CD14-positive monocyte (primary cell): Measurements from ENCODE around the gene APBA2. TPM values are rescaled to one million over a fixed set of nuclear protein-coding genes. Genes with fewer than 3 reads are reported as not detected.

Experiments used
- DNase-seq, 3 donors: peaks; one replicate each; pipeline ENCODE4 v3.0.0-alpha.2; 2011 to 2022
- H2AFZ ChIP-seq: 2 replicates; pipeline ENCODE4 v1.6.0; 2012; ENCODE audit warnings: mild to moderate bottlenecking, low read depth, low read length, inconsistent platforms; ENCODE audit not compliant: insufficient read depth, poor library complexity, severe bottlenecking
- H3K27ac ChIP-seq, 2 donors: 1 replicate in 1 of 2; 2 replicates in 1 of 2; pipeline ENCODE4 v1.5.1; 2012 to 2013; ENCODE audit warnings: low read length in 2 of 2, control low read depth in 1 of 2, inconsistent platforms in 1 of 2, low read depth in 1 of 2, mild to moderate bottlenecking in 1 of 2
- H3K27me3 ChIP-seq, 2 donors: one replicate each; pipeline versions ENCODE4 v1.6.0 to v1.6.1; 2011 to 2013; ENCODE audit warnings: low read length in 2 of 2; ENCODE audit not compliant: control insufficient read depth in 2 of 2, insufficient read depth in 2 of 2
- H3K36me3 ChIP-seq, 2 donors: replicated peaks in 1 of 2; 1 replicate in 1 of 2; 2 replicates in 1 of 2; pipeline versions ENCODE4 v1.5.1 to v1.6.1; 2012 to 2013; ENCODE audit warnings: low read length in 2 of 2, control low read depth in 1 of 2, inconsistent platforms in 1 of 2, mild to moderate bottlenecking in 1 of 2; ENCODE audit not compliant: insufficient read depth in 2 of 2, control insufficient read depth in 1 of 2
- H3K4me1 ChIP-seq, 2 donors: 1 replicate in 1 of 2; 2 replicates in 1 of 2; pipeline versions ENCODE4 v1.5.1 to v1.6.1; 2012 to 2013; ENCODE audit warnings: low read length in 2 of 2, control low read depth in 1 of 2, inconsistent platforms in 1 of 2, mild to moderate bottlenecking in 1 of 2, moderate library complexity in 1 of 2; ENCODE audit not compliant: insufficient read depth in 2 of 2, control insufficient read depth in 1 of 2
- H3K4me2 ChIP-seq: replicated peaks from 2 replicates; pipeline ENCODE3; 2012; ENCODE audit warnings: low read length, moderate library complexity, mild to moderate bottlenecking; ENCODE audit not compliant: poor library complexity, severe bottlenecking; ENCODE audit errors: extremely low read depth
- H3K4me3 ChIP-seq, 3 experiments: fragments of 200-600 bp in 1 of 3; sonication (generic) in 1 of 3; replicated peaks in 1 of 3; 1 replicate in 2 of 3; 2 replicates in 1 of 3; pipeline ENCODE4 v1.5.1; 2011 to 2013; ENCODE audit warnings: low read length in 3 of 3, mild to moderate bottlenecking in 3 of 3, control low read depth in 2 of 3, low read depth in 2 of 3, inconsistent platforms in 1 of 3, moderate library complexity in 1 of 3
- H3K79me2 ChIP-seq: 2 replicates; pipeline ENCODE4 v1.6.0; 2012; ENCODE audit warnings: mild to moderate bottlenecking, control low read depth, inconsistent platforms, low read length, moderate library complexity; ENCODE audit not compliant: insufficient read depth
- H3K9ac ChIP-seq: 2 replicates; pipeline ENCODE4 v1.6.0; 2017; ENCODE audit warnings: low read length, mild to moderate bottlenecking; ENCODE audit not compliant: insufficient read depth, poor library complexity, severe bottlenecking
- H3K9me3 ChIP-seq, 2 donors: replicated peaks in 1 of 2; 1 replicate in 1 of 2; 2 replicates in 1 of 2; pipeline versions ENCODE4 v1.5.1 to v1.6.1; 2012 to 2013; ENCODE audit warnings: low read length in 2 of 2, control low read depth in 1 of 2; ENCODE audit not compliant: control insufficient read depth in 1 of 2, insufficient read depth in 1 of 2
- H4K20me1 ChIP-seq: 2 replicates; pipeline ENCODE4 v1.6.0; 2012; ENCODE audit warnings: mild to moderate bottlenecking, low read length, control low read depth, moderate library complexity; ENCODE audit not compliant: insufficient read depth
- H3K27ac Mint-ChIP-seq, 7 donors: one replicate each; pipeline ENCODE4 v1.8.0; 2020; ENCODE audit warnings: mild to moderate bottlenecking in 7 of 7, mixed read lengths in 7 of 7, moderate library complexity in 6 of 7, inconsistent platforms in 2 of 7
- H3K27me3 Mint-ChIP-seq, 3 donors: one replicate each; pipeline ENCODE4 v1.8.0; 2021 to 2022; ENCODE audit warnings: low read depth in 3 of 3, mild to moderate bottlenecking in 3 of 3, mixed read lengths in 3 of 3, moderate library complexity in 3 of 3, inconsistent platforms in 1 of 3
- H3K36me3 Mint-ChIP-seq, 2 donors: one replicate each; pipeline ENCODE4 v1.8.0; 2020; ENCODE audit warnings: mixed read lengths in 2 of 2, inconsistent platforms in 1 of 2, mild to moderate bottlenecking in 1 of 2
- H3K4me1 Mint-ChIP-seq: one replicate; pipeline ENCODE4 v1.8.0; 2020; ENCODE audit warnings: mild to moderate bottlenecking, mixed read lengths
- H3K4me3 Mint-ChIP-seq, 2 donors: one replicate each; pipeline ENCODE4 v1.8.0; 2020; ENCODE audit warnings: mild to moderate bottlenecking in 2 of 2, mixed read lengths in 2 of 2, moderate library complexity in 1 of 2
- H3K9me3 Mint-ChIP-seq, 7 donors: one replicate each; pipeline ENCODE4 v1.8.0; 2020 to 2022; ENCODE audit warnings: mixed read lengths in 7 of 7, mild to moderate bottlenecking in 6 of 7, moderate library complexity in 6 of 7, inconsistent platforms in 2 of 7
- CTCF ChIP-seq: fragments of 200-600 bp; IDR thresholded peaks from one replicate; pipeline ENCODE4 v1.8.0; 2022; ENCODE audit warnings: antibody characterized with exemption, mild to moderate bottlenecking
- WGBS: methylation state at CpG from one replicate; pipeline ENCODE4 v1.1.5; 2013; ENCODE audit warnings: missing lambda C conversion rate; ENCODE audit not compliant: insufficient coverage; 5-methylcytosine and 5-hydroxymethylcytosine counted together
- intact Hi-C, 2 donors: fragments of 100-400 bp; cut with micrococcal nuclease; formaldehyde crosslinking; loops; one replicate each; pipeline versions ENCODE4 v1.15.0 to v1.15.1; 2023
- polyA plus RNA-seq, 3 donors: library from polyadenylated mRNA; depleted of rRNA in 1 of 3; unstranded in 2 of 3; stranded (reverse) in 1 of 3; fragments of 300-500 nt in 2 of 3; fragments of >200 nt in 1 of 3; fragmentation: Illumina TruSeq in 2 of 3; gene quantifications; 1 replicate in 2 of 3; 2 replicates in 1 of 3; pipeline ENCODE4 v1.2.3, GENCODE V29; 2012 to 2021

APBA2 gene
- polyA plus RNA-seq, 3 donors = 0.30 TPM; not detected in 2

GRCh38 chr15:28964098-28964497 is 78.3 kb downstream of the APBA2 start:
- Histone ChIP-seq H3K4me3 (no peak overlapping the region), H3K79me2 (no peaks in the 10 kb centered on the region), H3K27me3 (no peaks in the 10 kb centered on the region), H3K4me1 (no peaks in the 10 kb centered on the region), H2AFZ (no peak overlapping the region), H3K36me3 (no peaks in the 10 kb centered on the region), H4K20me1 (no peaks in the 10 kb centered on the region), H3K27ac (no peak overlapping the region), H3K9ac (no peak overlapping the region), H3K4me2 (no peak overlapping the region), H3K9me3 (no peaks in the 10 kb centered on the region)
- no peak for DNase-seq
- H3K4me3 Mint-ChIP-seq = no peak overlapping the region
- intact Hi-C loops = no loop called here
- H3K27ac Mint-ChIP-seq = no peak overlapping the region
- TF ChIP-seq CTCF = no peak
- peaks cover 5 to 19% (median 8%) of the 10 kb centered on the region in 3 donors for H3K27me3 Mint-ChIP-seq
- no peaks in the 10 kb centered on the region for H3K36me3 Mint-ChIP-seq
- WGBS = no CpG with 5 or more reads among the region's 1 CpG
- no peaks in the 10 kb centered on the region for H3K4me1 Mint-ChIP-seq
- H3K9me3 Mint-ChIP-seq = no peaks in the 10 kb centered on the region

- no peaks in the 10 kb centered on the region for H3K27me3 ChIP-seq
- intact Hi-C loops = no loop called here
- H4K20me1 ChIP-seq = no peaks in the 10 kb centered on the region
- Mint-ChIP-seq H3K4me1 (no peaks in the 10 kb centered on the region), H3K36me3 (no peaks in the 10 kb centered on the region), H3K4me3 (no peak overlapping the region), H3K9me3 (peaks cover 0 to 1% (median 0%) of the 10 kb centered on the region in 7 donors), H3K27me3 (peaks cover 3 to 13% (median 11%) of the 10 kb centered on the region in 3 donors), H3K27ac (no peak overlapping the region)
- H3K36me3 ChIP-seq = no peaks in the 10 kb centered on the region
- H3K4me3 ChIP-seq = no peak overlapping the region
- H3K27ac ChIP-seq = no peak overlapping the region
- H3K4me2 ChIP-seq = no peak overlapping the region
- no peak overlapping the region for H3K9ac ChIP-seq
- no peak for TF ChIP-seq CTCF
- no peaks in the 10 kb centered on the region for H3K9me3 ChIP-seq
- DNase-seq = no peak
- no peaks in the 10 kb centered on the region for H3K4me1 ChIP-seq
- H2AFZ ChIP-seq = no peak overlapping the region
- no peaks in the 10 kb centered on the region for H3K79me2 ChIP-seq
These were observed 81.3 kb downstream of the APBA2 start for GRCh38 chr15:28967066-28967465.
